RWPE2 (cell line): Measurements from ENCODE around the gene GORASP2.
"Not testable (repeated sequence)": the region's sequence is repeated elsewhere in the genome, so short reads cannot be mapped to it uniquely, and the experiment has no call there.

Experiments used
- ATAC-seq: fragments of 200-7000 bp; cut with Tn5 transposase; 3 replicates; pipeline ENCODE4 v1.9.1; 2021; ENCODE audit warnings: low read depth
- DNase-seq: peaks from one replicate; pipeline ENCODE4 v3.0.0-alpha.2; 2020; ENCODE audit warnings: low spot score
- H3K27ac ChIP-seq: fragments of 450-650 bp; 2 replicates; pipeline ENCODE4 v1.5.1; 2017; ENCODE audit warnings: mild to moderate bottlenecking; ENCODE audit not compliant: poor library complexity, severe bottlenecking
- H3K27me3 ChIP-seq: fragments of 250-450 bp; sonication (Bioruptor Pico); 2 replicates; pipeline ENCODE4 v1.5.1; 2021; ENCODE audit warnings: mild to moderate bottlenecking, moderate library complexity; ENCODE audit not compliant: insufficient read depth, poor library complexity, severe bottlenecking
- H3K36me3 ChIP-seq: fragments of 250-450 bp; sonication (Bioruptor Pico); 2 replicates; pipeline ENCODE4 v1.5.1; 2020; ENCODE audit warnings: low read depth, mild to moderate bottlenecking, moderate library complexity
- H3K4me1 ChIP-seq: fragments of 250-450 bp; sonication (Bioruptor Pico); 2 replicates; pipeline ENCODE4 v1.5.1; 2021; ENCODE audit warnings: mild to moderate bottlenecking, moderate library complexity; ENCODE audit not compliant: insufficient read depth, poor library complexity, severe bottlenecking
- H3K4me3 ChIP-seq: fragments of 250-450 bp; sonication (Bioruptor Pico); 2 replicates; pipeline ENCODE4 v1.5.1; 2021; ENCODE audit warnings: mild to moderate bottlenecking, moderate library complexity; ENCODE audit not compliant: severe bottlenecking
- H3K9me3 ChIP-seq: fragments of 250-450 bp; sonication (Bioruptor Pico); 2 replicates; pipeline ENCODE4 v1.5.1; 2021; ENCODE audit warnings: mild to moderate bottlenecking, moderate library complexity; ENCODE audit not compliant: severe bottlenecking
- CTCF ChIP-seq: fragments of 450-650 bp; IDR thresholded peaks from one replicate; pipeline ENCODE4 v1.5.1; 2017; ENCODE audit warnings: mild to moderate bottlenecking, moderate library complexity; ENCODE audit not compliant: poor library complexity, severe bottlenecking

Gene GORASP2

DNA sequence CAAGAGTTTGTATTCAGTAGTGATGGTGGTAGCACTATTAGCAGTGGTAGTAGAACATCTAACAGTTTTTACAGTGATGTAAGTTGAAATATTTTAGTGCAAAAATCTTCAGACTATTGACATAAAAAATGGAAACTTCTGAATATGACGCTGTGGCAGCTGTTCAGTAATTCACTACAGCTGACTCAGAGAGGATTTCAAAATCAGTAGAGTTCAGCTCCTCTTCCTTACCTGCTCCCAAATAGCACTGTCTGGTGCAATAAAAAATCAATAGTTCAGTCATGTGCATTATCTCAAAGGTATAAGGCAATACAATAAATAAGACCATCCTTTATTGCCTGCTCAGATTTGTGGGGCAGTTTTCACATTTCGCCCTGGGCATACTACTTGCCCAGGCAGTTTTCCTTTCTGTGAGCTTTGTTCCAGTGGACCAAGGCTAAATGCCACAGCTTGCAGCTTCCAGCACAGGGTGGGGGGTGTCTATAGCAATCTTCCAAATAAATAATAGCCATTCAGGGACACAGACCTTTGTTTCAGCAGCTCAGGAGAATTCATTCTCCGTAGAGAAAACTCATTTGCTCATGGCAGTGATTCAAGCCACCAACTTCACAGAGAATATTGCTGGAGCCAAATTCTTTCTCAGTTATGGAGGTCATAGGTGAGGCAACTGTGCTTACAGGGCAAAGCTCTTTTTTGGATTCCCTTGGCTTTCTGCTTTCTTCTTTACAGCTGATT lies 33.9 kb upstream of the GORASP2 start:
- Histone ChIP-seq H3K4me3 (no peak overlapping the region), H3K4me1 (no peaks in the 10 kb centered on the region), H3K27me3 (no peaks in the 10 kb centered on the region), H3K27ac (no peak overlapping the region), H3K36me3 (no peaks in the 10 kb centered on the region), H3K9me3 (no peaks in the 10 kb centered on the region)
- TF ChIP-seq CTCF, result no peak
- ATAC-seq, result peak; percentile 70; the same call in 2 of the 3 replicates
- DNase-seq, result no peak

- Histone ChIP-seq H3K27ac (no peak overlapping the region), H3K27me3 (no peaks in the 10 kb centered on the region), H3K36me3 (no peaks in the 10 kb centered on the region), H3K4me3 (no peak overlapping the region), H3K4me1 (no peaks in the 10 kb centered on the region), H3K9me3 (no peaks in the 10 kb centered on the region)
- TF ChIP-seq CTCF, result no peak
- ATAC-seq (no peak), DNase-seq (no peak)
Observed at GRCh38 chr2:170896622-170897021, 32.4 kb upstream of the GORASP2 start.

GRCh38 chr2:170897108-170897507 lies 31.9 kb upstream of the GORASP2 start:
- Histone ChIP-seq H3K36me3 (no peaks in the 10 kb centered on the region), H3K4me3 (no peak overlapping the region), H3K27me3 (no peaks in the 10 kb centered on the region), H3K9me3 (no peaks in the 10 kb centered on the region), H3K4me1 (no peaks in the 10 kb centered on the region), H3K27ac (no peak overlapping the region)
- DNase-seq, result no peak
- no peak for TF ChIP-seq CTCF
- no peak for ATAC-seq

DNA sequence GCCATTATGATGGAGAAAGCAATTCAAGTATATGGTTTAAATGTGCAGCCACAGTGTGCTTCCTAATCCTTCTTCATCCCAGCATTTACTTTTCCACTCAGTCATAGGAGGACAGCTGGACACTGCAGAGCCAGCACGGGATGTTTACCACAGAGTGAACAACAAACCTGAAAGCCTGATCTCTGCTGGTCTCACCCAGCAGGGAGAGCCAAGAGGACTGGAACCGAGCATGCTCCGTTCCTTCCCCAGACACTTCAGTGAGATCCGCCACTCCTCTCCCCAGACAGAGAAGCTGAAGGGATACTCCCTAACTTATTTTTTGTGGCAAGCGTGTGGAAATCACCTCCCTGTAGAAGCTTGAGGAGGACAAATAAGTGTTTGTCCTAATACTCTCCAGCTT lies 23.2 kb upstream of the GORASP2 start:
- H3K27me3 ChIP-seq, result no peaks in the 10 kb centered on the region
- no peak for TF ChIP-seq CTCF
- no peaks in the 10 kb centered on the region for H3K9me3 ChIP-seq
- H3K4me3 ChIP-seq, result no peak overlapping the region
- H3K4me1 ChIP-seq, result no peaks in the 10 kb centered on the region
- DNase-seq (no peak), ATAC-seq (no peak)
- no peak overlapping the region for H3K27ac ChIP-seq
- H3K36me3 ChIP-seq, result no peaks in the 10 kb centered on the region

- TF ChIP-seq CTCF, result no peak
- ATAC-seq (no peak), DNase-seq (no peak)
- Histone ChIP-seq H3K4me1 (no peaks in the 10 kb centered on the region), H3K4me3 (no peak overlapping the region), H3K9me3 (no peaks in the 10 kb centered on the region), H3K36me3 (no peaks in the 10 kb centered on the region), H3K27ac (no peak overlapping the region), H3K27me3 (no peaks in the 10 kb centered on the region)
Observed at GRCh38 chr2:170911314-170911889, 17.7 kb upstream of the GORASP2 start.

- not testable (repeated sequence) for DNase-seq, H3K9me3 ChIP-seq, H3K4me3 ChIP-seq, H3K27me3 ChIP-seq, ATAC-seq, H3K4me1 ChIP-seq, H3K36me3 ChIP-seq, H3K27ac ChIP-seq
Observed at GRCh38 chr2:170914994-170915666, 13.9 kb upstream of the GORASP2 start.
